Kidney epithelial cell (primary cell): ENCODE measurements around the gene MACROD2. TPM values are rescaled to one million over a fixed set of nuclear protein-coding genes. Genes with fewer than 3 reads are reported as not detected.

Experiments
- DNase-seq: peaks from one replicate; pipeline ENCODE4 v3.0.0-alpha.2; 2010; ENCODE audit warnings: low read depth
- H3K27me3 ChIP-seq: 2 replicates; pipeline ENCODE4 v1.6.0; 2011; ENCODE audit warnings: low read length; ENCODE audit not compliant: control insufficient read depth, insufficient read depth
- H3K36me3 ChIP-seq: 2 replicates; pipeline ENCODE4 v1.5.1; 2011; ENCODE audit warnings: low read length; ENCODE audit not compliant: control insufficient read depth, insufficient read depth
- H3K4me3 ChIP-seq: 2 replicates; pipeline ENCODE4 v1.5.1; 2011; ENCODE audit warnings: low read depth, mild to moderate bottlenecking, control low read depth, low read length
- total RNA-seq: library from RNA; depleted of rRNA; stranded (reverse); fragments of >200 nt; gene quantifications from 2 replicates; pipeline ENCODE4 v1.2.3, GENCODE V29; 2015
- TF ChIP-seq, protein P1 (sequence below): IDR thresholded peaks from 2 replicates; pipeline ENCODE4 v1.5.1; 2011; ENCODE audit warnings: mild to moderate bottlenecking, moderate library complexity, low read length, control low read depth, inconsistent platforms; ENCODE audit not compliant: insufficient read depth, poor library complexity, severe bottlenecking

Gene MACROD2
- total RNA-seq, 1 donor from 2014 or later: 0.79 TPM

DNA sequence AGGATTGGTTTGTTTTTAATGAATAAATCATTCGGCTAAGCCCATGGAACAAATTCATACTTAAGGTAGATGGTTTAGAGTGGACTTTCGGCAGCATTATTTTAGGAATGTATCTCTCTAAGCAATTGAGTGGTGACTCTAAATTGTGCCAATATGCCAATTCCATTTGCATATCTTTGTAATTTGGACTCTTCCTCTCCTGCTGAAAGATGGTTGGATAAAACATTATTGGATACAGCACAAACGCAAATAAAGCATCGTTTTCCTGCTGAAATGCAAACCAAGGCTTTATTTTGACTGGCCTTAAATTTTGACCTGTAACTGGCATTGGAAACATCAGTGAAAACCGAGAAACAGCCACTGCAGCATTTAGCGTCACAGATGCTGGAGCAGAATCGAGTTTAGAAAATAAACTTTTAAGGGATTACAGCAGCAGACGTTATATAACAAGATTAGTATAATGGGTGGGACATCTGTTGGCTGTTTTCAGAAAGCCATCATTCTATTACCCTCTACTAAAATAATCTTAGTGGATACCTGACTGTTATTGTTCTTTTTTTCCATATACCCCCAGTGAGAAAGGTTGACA is 1852.0 kb downstream of the MACROD2 start:
- DNase-seq: no peak
- TF ChIP-seq, protein P1, sequence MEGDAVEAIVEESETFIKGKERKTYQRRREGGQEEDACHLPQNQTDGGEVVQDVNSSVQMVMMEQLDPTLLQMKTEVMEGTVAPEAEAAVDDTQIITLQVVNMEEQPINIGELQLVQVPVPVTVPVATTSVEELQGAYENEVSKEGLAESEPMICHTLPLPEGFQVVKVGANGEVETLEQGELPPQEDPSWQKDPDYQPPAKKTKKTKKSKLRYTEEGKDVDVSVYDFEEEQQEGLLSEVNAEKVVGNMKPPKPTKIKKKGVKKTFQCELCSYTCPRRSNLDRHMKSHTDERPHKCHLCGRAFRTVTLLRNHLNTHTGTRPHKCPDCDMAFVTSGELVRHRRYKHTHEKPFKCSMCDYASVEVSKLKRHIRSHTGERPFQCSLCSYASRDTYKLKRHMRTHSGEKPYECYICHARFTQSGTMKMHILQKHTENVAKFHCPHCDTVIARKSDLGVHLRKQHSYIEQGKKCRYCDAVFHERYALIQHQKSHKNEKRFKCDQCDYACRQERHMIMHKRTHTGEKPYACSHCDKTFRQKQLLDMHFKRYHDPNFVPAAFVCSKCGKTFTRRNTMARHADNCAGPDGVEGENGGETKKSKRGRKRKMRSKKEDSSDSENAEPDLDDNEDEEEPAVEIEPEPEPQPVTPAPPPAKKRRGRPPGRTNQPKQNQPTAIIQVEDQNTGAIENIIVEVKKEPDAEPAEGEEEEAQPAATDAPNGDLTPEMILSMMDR: no peak
- H3K27me3 ChIP-seq: no peaks in the 10 kb centered on the region
- H3K36me3 ChIP-seq: no peaks in the 10 kb centered on the region
- H3K4me3 ChIP-seq: no peak overlapping the region

DNA sequence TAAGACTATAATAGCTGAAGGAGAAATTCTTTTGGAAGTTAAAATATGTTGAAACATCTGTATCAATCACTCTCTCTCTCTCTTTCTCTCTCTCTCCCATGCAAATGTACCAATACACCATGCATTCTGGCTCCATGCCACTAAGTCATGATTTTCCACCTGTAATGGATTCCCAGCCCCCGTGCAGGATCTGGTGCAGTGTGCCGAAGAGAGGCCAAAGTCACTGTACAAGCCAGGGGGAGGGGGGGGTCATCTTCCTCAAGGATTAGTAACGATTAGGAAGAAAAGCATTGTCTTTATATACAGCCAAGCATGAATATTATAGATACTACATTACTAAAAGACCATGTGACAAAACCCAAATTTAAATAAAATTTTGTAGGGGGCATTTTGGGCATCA is 1852.8 kb downstream of the MACROD2 start:
- no peaks in the 10 kb centered on the region for H3K36me3 ChIP-seq
- no peaks in the 10 kb centered on the region for H3K27me3 ChIP-seq
- TF ChIP-seq, protein P1: no peak
- no peak overlapping the region for H3K4me3 ChIP-seq
- DNase-seq: no peak

DNA sequence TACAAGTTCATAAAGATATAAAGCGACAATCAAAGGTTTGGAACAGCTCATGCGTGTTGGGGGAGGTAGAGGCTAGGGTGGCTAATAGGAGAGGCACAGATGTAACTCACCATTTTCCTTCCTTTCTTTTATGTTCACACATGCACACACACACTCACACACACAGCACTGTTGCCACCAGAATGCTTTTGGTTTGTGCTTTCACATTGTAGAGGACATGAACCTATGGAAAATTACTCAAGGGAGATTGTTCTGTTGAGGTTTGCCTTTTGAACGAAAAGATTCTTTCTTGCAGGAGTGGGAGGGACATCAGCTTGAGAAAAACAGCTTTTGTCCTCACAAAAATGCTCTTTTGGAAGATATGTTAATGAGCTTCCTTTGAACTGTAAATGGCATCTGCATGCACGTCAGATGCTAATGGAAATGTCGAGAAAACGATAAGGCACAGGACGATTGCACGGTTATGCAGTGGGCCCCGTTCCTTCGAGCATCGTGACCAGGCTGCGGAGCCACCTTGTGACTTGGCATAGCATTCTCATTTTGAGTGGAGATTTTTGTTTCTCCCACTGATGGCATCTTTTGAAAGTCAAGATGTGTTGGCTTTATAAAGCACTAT is 1853.8 kb downstream of the MACROD2 start:
- DNase-seq: no peak
- no peak overlapping the region for H3K4me3 ChIP-seq
- H3K36me3 ChIP-seq: no peaks in the 10 kb centered on the region
- no peaks in the 10 kb centered on the region for H3K27me3 ChIP-seq
- TF ChIP-seq, protein P1: no peak

DNA sequence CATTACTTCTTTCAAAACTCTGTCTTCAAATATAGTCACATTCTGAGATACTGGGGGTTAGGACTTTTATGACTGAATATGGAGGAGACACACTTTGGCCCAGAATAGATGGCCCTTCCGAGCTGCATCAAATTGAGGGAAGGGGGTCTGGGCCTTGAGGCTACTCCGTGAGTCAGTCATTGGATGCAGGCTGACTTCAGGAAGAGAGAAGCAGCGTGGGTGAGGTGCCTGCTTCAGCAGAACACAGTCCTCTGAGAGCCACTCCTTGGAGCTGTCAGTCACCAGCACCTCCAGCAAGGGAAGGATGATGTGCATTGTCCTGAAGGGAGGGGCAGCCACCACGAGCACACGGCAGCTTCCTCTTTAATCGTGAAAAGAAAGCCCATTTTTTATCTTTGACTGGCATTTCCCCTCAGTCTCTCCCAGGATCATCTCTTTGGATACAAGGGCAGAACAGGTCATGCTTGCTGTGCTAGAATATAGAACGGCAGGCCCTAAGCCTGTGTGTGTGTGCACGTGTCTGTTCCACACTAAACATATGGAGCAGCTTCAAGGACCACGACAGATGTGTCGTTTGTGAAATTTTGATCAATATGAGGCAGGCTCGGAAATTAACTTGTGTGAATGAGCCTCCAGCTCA is 1856.4 kb downstream of the MACROD2 start:
- H3K27me3 ChIP-seq: no peaks in the 10 kb centered on the region
- H3K36me3 ChIP-seq: no peaks in the 10 kb centered on the region
- no peak for DNase-seq

DNA sequence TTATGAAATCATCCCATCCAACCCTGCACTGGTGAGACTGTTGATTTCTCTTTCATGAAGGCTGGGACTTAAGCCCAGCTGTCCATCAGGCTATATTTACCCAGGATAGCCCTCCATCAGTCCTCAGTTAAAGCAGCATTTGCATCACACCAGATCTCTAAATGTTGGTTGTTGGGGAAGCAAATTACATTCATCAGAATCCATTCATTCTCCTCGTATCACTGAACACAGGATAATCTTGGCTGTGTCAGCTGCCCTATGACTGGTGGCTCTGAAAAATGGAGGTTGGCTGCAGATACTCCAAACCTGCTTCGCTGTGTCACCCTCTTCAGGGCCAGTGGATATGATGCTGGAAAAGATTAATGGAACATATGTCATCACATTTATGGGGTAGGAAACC is 1859.6 kb downstream of the MACROD2 start:
- H3K4me3 ChIP-seq: no peak overlapping the region
- no peaks in the 10 kb centered on the region for H3K27me3 ChIP-seq
- no peak for DNase-seq
- TF ChIP-seq, protein P1: no peak
- H3K36me3 ChIP-seq: no peaks in the 10 kb centered on the region

More for the DNA sequence above, 1856.4 kb downstream of the MACROD2 start:
- no peak overlapping the region for H3K4me3 ChIP-seq
- TF ChIP-seq, protein P1: no peak
